Keratinocyte (primary cell): ENCODE data around the gene KCNH8. TPM values are rescaled to one million over a fixed set of nuclear protein-coding genes. Genes with fewer than 3 reads are reported as not detected.

Experiments used
- DNase-seq: peaks from one replicate; pipeline ENCODE4 v3.0.0-alpha.2; 2011; ENCODE audit warnings: low read depth, missing footprints, low spot score
- FAIRE-seq: peaks from 2 replicates; lab custom pipeline; 2011; peaks lifted over from hg19 to GRCh38; lab: Jason Lieb, UNC
- H2AFZ ChIP-seq: 2 replicates; pipeline ENCODE4 v1.6.0; 2012; ENCODE audit warnings: low read length, control low read depth, inconsistent platforms; ENCODE audit not compliant: control insufficient read depth
- H3K27ac ChIP-seq: 2 replicates; pipeline ENCODE4 v1.5.1; 2011; ENCODE audit warnings: low read length; ENCODE audit not compliant: control insufficient read depth, insufficient read depth
- H3K27me3 ChIP-seq: 3 replicates; pipeline ENCODE4 v1.6.0; 2011; ENCODE audit warnings: low read length; ENCODE audit not compliant: control insufficient read depth, insufficient read depth; ENCODE audit errors: extremely low read depth
- H3K36me3 ChIP-seq, 2 experiments: 2 replicates in 1 of 2; 3 replicates in 1 of 2; pipeline ENCODE4 v1.5.1; 2011; ENCODE audit warnings: low read length in 2 of 2, mild to moderate bottlenecking in 1 of 2; ENCODE audit not compliant: control insufficient read depth in 2 of 2, insufficient read depth in 2 of 2; ENCODE audit errors: extremely low read depth in 1 of 2
- H3K4me1 ChIP-seq: 3 replicates; pipeline ENCODE4 v1.5.1; 2011; ENCODE audit warnings: low read length; ENCODE audit not compliant: control insufficient read depth, insufficient read depth; ENCODE audit errors: extremely low read depth
- H3K4me2 ChIP-seq: 3 replicates; pipeline ENCODE4 v1.6.0; 2011; ENCODE audit warnings: low read depth, low read length; ENCODE audit not compliant: control insufficient read depth, insufficient read depth; ENCODE audit errors: extremely low read depth
- H3K4me3 ChIP-seq, 3 experiments: fragments of 200-600 bp in 1 of 3; sonication (generic) in 1 of 3; 2 replicates in 2 of 3; 3 replicates in 1 of 3; pipeline ENCODE4 v1.5.1; 2011 to 2016; ENCODE audit warnings: low read length in 3 of 3, mild to moderate bottlenecking in 3 of 3, control low read depth in 2 of 3, inconsistent platforms in 1 of 3, low read depth in 1 of 3, mixed read lengths in 1 of 3, mixed run types in 1 of 3, moderate library complexity in 1 of 3; ENCODE audit not compliant: control insufficient read depth in 2 of 3, insufficient read depth in 2 of 3; ENCODE audit errors: extremely low read depth in 1 of 3
- H3K79me2 ChIP-seq: 2 replicates; pipeline ENCODE4 v1.6.0; 2012; ENCODE audit warnings: low read length; ENCODE audit not compliant: control insufficient read depth, insufficient read depth
- H3K9ac ChIP-seq: 3 replicates; pipeline ENCODE4 v1.6.0; 2011; ENCODE audit warnings: low read length; ENCODE audit not compliant: control insufficient read depth, insufficient read depth; ENCODE audit errors: extremely low read depth
- H3K9me1 ChIP-seq: 3 replicates; pipeline ENCODE4 v1.6.0; 2011; ENCODE audit warnings: low read length; ENCODE audit not compliant: control insufficient read depth, insufficient read depth; ENCODE audit errors: extremely low read depth
- H3K9me3 ChIP-seq: 2 replicates; pipeline ENCODE4 v1.5.1; 2012; ENCODE audit warnings: low read depth, low read length; ENCODE audit not compliant: control insufficient read depth
- H4K20me1 ChIP-seq: 3 replicates; pipeline ENCODE4 v1.6.0; 2011; ENCODE audit warnings: low read length; ENCODE audit not compliant: control insufficient read depth, insufficient read depth; ENCODE audit errors: extremely low read depth
- CTCF ChIP-seq, 3 experiments: IDR thresholded peaks in 1 of 3; conservative IDR thresholded peaks in 1 of 3; optimal IDR thresholded peaks in 1 of 3; 2 replicates in 2 of 3; 3 replicates in 1 of 3; pipeline versions ENCODE3 to v1.5.1; 2011; ENCODE audit warnings: low read length in 3 of 3, mild to moderate bottlenecking in 3 of 3, moderate library complexity in 2 of 3, control low read depth in 1 of 3, inconsistent platforms in 1 of 3; ENCODE audit not compliant: insufficient read depth in 2 of 3; ENCODE audit errors: extremely low read depth in 1 of 3
- EZH2 ChIP-seq: IDR thresholded peaks from one replicate; pipeline ENCODE4 v1.6.1; 2012; ENCODE audit warnings: inconsistent platforms, mild to moderate bottlenecking, low read length, moderate library complexity
- dilution Hi-C: fragments of 300-500 bp; cut with MboI; formaldehyde crosslinking; loops from one replicate; pipeline ENCODE4 v1.7.0; 2020; ENCODE audit warnings: low sequenced_read_pairs; ENCODE audit not compliant: extremely low pct_ligation_motif_present
- polyA plus RNA-seq, 5 experiments: library from polyadenylated mRNA; depleted of rRNA in 3 of 5; stranded (reverse) in 3 of 5; stranded (forward) in 1 of 5; unstranded in 1 of 5; fragments of >200 nt; gene quantifications; 1 replicate in 1 of 5; 2 replicates in 3 of 5; 3 replicates in 1 of 5; pipeline versions ENCODE4 v1.2.1 to v1.2.3, GENCODE V29; 2011 to 2012; ENCODE audit warnings: missing spikeins in 2 of 5, low read depth in 1 of 5, low replicate concordance in 1 of 5

KCNH8 gene
- polyA plus RNA-seq, 1 donor (not counting 4 experiments of a cell fraction or from before 2014, with no cell fraction given): not detected

GRCh38 chr3:19114461-19114860 is 33.8 kb upstream of the KCNH8 start:
- Histone ChIP-seq H3K9ac (no peak overlapping the region), H3K36me3 (no peaks in the 10 kb centered on the region), H2AFZ (no peak overlapping the region), H3K27me3 (no peaks in the 10 kb centered on the region), H3K27ac (no peak overlapping the region), H3K4me1 (no peaks in the 10 kb centered on the region), H4K20me1 (no peaks in the 10 kb centered on the region), H3K4me2 (no peak overlapping the region), H3K9me1 (no peaks in the 10 kb centered on the region), H3K9me3 (no peaks in the 10 kb centered on the region), H3K79me2 (no peaks in the 10 kb centered on the region), H3K4me3 (no peak overlapping the region)
- dilution Hi-C loops: no loop called here
- DNase-seq: no peak
- no peak for FAIRE-seq
- TF ChIP-seq EZH2 (no peak), CTCF (optimal IDR thresholded peaks at IDR 0.05 in 1 of 3, IDR thresholded peaks at IDR 0.05 in 1 of 3, conservative IDR thresholded peaks at IDR 0.05 in 1 of 3; ENCODE audit: extremely low read depth in 1 of 3, insufficient read depth in 2 of 3, low read length in 3 of 3) (no peak)

- no peaks in the 10 kb centered on the region for H3K4me1 ChIP-seq
- no peaks in the 10 kb centered on the region for H3K79me2 ChIP-seq
- dilution Hi-C loops: no loop called here
- H3K36me3 ChIP-seq: no peaks in the 10 kb centered on the region
- TF ChIP-seq CTCF (optimal IDR thresholded peaks at IDR 0.05 in 1 of 3, IDR thresholded peaks at IDR 0.05 in 1 of 3, conservative IDR thresholded peaks at IDR 0.05 in 1 of 3; ENCODE audit: extremely low read depth in 1 of 3, insufficient read depth in 2 of 3, low read length in 3 of 3) (no peak), EZH2 (no peak)
- H4K20me1 ChIP-seq: no peaks in the 10 kb centered on the region
- no peaks in the 10 kb centered on the region for H3K27me3 ChIP-seq
- FAIRE-seq: no peak
- H3K9me3 ChIP-seq: no peaks in the 10 kb centered on the region
- H3K4me2 ChIP-seq: no peak overlapping the region
- H3K27ac ChIP-seq: no peak overlapping the region
- H2AFZ ChIP-seq: no peak overlapping the region
- no peak for DNase-seq
- no peaks in the 10 kb centered on the region for H3K9me1 ChIP-seq
- no peak overlapping the region for H3K4me3 ChIP-seq
- H3K9ac ChIP-seq: no peak overlapping the region
Observed at GRCh38 chr3:19116239-19116638, 32.1 kb upstream of the KCNH8 start.
